ENCODE data around the gene CCDC102B.

CCDC102B gene

DNA sequence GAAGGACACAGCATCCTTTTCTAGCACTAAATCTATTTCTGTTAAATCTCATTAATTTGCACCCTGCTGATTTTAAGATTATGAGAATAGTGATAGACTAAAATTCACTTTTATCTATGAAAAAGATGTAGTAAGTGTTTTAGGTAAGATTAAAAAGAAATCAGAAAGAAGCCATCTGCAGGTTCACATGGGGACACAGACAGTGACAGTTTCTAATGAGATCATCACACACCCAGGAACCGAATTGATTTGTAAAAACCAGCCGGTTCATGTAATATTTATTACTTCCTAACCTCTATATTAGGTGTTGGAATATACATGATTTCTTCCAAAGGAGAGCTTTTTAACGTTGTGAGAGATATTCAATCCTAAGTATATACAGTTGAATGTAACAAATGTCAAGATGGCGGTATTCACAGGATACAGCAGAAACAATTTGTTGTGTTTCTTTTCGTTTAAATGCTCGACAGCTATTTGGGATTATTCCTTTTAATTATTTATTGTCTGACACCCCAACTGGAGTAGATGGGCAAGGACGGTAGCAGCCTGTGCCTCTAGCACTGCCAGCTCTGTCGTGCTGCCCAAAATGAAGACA, 223.4 kb downstream of the CCDC102B start:
- TF ChIP-seq, protein P1, sequence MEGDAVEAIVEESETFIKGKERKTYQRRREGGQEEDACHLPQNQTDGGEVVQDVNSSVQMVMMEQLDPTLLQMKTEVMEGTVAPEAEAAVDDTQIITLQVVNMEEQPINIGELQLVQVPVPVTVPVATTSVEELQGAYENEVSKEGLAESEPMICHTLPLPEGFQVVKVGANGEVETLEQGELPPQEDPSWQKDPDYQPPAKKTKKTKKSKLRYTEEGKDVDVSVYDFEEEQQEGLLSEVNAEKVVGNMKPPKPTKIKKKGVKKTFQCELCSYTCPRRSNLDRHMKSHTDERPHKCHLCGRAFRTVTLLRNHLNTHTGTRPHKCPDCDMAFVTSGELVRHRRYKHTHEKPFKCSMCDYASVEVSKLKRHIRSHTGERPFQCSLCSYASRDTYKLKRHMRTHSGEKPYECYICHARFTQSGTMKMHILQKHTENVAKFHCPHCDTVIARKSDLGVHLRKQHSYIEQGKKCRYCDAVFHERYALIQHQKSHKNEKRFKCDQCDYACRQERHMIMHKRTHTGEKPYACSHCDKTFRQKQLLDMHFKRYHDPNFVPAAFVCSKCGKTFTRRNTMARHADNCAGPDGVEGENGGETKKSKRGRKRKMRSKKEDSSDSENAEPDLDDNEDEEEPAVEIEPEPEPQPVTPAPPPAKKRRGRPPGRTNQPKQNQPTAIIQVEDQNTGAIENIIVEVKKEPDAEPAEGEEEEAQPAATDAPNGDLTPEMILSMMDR (IDR thresholded peaks at IDR 0.05; ENCODE audit: low read depth, low read length, missing control alignments), result no peak

DNA sequence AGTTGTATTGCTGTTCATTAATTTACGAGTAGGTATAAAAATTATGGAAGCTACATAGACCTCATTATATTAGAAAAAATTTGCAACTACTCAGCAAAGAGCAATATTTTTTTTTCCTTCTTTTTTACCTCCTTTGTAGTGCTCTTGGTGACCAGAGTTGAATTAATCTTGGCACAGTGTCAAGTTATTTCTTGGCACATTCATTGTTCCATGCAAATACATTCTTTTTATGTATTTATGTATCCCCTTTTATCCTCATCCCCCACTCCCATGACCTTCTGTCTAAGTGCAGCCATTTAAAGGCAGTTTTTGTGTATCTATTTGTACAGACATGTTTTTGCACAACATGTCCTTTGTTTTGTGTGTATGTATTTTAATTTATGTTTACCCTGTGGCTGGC, 224.5 kb downstream of the CCDC102B start:
- no peak for DNase-seq (ENCODE audit: extremely low read depth, low read depth)
- TF ChIP-seq, protein P1 (IDR thresholded peaks at IDR 0.05; ENCODE audit: low read depth, low read length, missing control alignments), result no peak
- H3K4me3 ChIP-seq (replicated peaks; ENCODE audit: low read depth, low read length), result no peak overlapping the region

More for the DNA sequence above, 223.4 kb downstream of the CCDC102B start:
- DNase-seq (ENCODE audit: extremely low read depth, low read depth), result no peak
- no peak overlapping the region for H3K4me3 ChIP-seq (replicated peaks; ENCODE audit: low read depth, low read length)

- TF ChIP-seq, protein P1 (IDR thresholded peaks at IDR 0.05; ENCODE audit: low read depth, low read length, missing control alignments), result no peak
- H3K4me3 ChIP-seq (replicated peaks; ENCODE audit: low read depth, low read length), result no peak overlapping the region
- no peak for DNase-seq (ENCODE audit: extremely low read depth, low read depth)
Measured at GRCh38 chr18:69031571-69031970, 233.7 kb downstream of the CCDC102B start.

DNA sequence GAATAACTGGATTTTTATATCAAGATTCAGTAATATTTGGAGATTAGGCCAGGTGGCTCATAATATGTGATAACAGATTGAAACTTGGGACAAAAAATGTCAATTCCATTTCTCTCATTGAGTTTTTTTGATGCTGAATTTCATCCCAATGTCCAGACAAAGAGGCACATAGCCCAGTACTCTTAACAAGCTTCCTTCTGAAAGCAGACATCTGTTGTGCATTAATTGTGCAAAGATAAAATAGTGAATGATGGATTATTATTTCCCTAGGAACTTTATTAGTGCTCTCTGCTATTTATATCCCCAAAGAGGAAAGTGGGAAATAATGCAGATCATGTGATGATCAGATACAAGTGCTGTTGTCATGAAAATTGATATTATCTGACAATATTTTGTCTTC, 234.1 kb downstream of the CCDC102B start:
- DNase-seq (ENCODE audit: extremely low read depth, low read depth), result no peak
- TF ChIP-seq, protein P1 (IDR thresholded peaks at IDR 0.05; ENCODE audit: low read depth, low read length, missing control alignments), result no peak
- H3K4me3 ChIP-seq (replicated peaks; ENCODE audit: low read depth, low read length), result no peak overlapping the region

- H3K4me3 ChIP-seq (replicated peaks; ENCODE audit: low read depth, low read length), result no peak overlapping the region
- DNase-seq (ENCODE audit: extremely low read depth, low read depth), result no peak
- TF ChIP-seq, protein P1 (IDR thresholded peaks at IDR 0.05; ENCODE audit: low read depth, low read length, missing control alignments), result no peak
Measured at GRCh38 chr18:69035756-69036155, 237.9 kb downstream of the CCDC102B start.

GRCh38 chr18:69044215-69044614, 246.3 kb downstream of the CCDC102B start:
- no peak for DNase-seq (ENCODE audit: extremely low read depth, low read depth)
- TF ChIP-seq, protein P1 (IDR thresholded peaks at IDR 0.05; ENCODE audit: low read depth, low read length, missing control alignments), result no peak

GRCh38 chr18:69064063-69064462, 266.2 kb downstream of the CCDC102B start:
- TF ChIP-seq, protein P1 (IDR thresholded peaks at IDR 0.05; ENCODE audit: low read depth, low read length, missing control alignments), result no peak
- no peak for DNase-seq (ENCODE audit: extremely low read depth, low read depth)
- no peak overlapping the region for H3K4me3 ChIP-seq (replicated peaks; ENCODE audit: low read depth, low read length)

More at GRCh38 chr18:69044215-69044614, 246.3 kb downstream of the CCDC102B start:
- H3K4me3 ChIP-seq (replicated peaks; ENCODE audit: low read depth, low read length), result no peak overlapping the region

All from HFF-Myc (cell line).